ENCODE results near the gene TAF4B.

TAF4B gene

DNA sequence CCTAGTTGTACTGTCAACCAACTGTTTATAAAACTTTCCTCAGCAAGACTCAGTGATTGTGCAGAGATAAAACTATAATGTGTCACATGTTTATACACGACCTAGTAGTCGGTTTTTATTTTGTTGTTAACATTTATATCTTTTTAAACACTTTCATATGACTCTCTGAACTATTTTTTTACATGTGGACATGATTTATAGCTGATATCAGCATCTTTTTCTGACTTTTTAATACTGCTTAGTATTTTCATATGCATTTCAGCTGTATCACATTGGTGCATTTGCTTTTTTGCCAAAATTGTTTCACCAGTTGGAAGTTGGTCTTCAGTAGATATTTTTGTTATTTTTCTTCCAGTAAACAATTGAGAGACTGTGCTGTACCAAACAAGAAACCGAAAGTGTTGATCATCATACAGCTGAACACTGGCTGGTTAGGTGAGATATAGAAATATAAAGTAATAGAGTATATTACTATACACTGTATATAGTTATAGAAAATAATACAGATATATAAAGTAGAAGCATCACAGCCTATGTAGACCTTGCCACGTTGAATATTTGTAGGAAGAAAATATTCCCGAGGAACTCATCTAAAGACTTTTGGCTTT lies 167.9 kb downstream of the TAF4B start:
- DNase-seq: no peak

DNA sequence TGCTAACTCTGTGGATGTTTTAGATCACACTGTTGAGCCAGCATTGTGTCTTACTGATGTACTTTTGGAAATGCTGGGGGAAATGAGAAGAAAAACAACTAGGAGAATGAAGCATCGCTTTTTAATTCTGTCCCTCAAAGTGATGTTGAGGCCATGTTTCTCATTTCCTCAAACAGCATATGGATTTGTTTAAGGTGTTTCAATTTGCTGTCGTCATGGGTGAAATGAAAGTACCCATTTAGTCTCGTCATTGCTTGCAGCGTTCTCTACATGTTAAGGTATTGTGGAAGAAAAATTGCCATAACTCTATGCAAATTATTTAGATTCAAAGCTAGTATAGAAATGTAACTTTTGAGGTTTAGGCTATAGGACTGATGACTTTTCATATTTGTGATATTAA lies 170.8 kb downstream of the TAF4B start:
- no peak for DNase-seq

DNA sequence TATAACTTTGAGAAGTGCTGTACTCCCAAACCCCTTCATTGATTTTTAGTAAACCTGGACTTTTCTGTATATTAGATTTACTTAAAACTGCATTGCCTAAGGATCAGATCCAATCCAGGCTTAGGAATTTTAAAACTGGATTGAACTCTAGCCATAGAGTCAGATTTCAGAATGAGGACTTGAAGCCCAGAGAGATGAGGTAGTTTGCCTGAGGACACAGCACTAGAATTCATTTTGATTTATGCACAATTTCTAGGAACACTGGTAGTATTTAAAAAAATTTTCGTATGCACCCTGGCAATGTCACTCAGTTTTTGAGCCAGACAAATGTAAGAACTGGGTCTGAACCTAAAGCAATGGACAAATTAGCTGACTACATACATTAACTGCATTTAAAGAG lies 177.2 kb downstream of the TAF4B start:
- DNase-seq: no peak

DNA sequence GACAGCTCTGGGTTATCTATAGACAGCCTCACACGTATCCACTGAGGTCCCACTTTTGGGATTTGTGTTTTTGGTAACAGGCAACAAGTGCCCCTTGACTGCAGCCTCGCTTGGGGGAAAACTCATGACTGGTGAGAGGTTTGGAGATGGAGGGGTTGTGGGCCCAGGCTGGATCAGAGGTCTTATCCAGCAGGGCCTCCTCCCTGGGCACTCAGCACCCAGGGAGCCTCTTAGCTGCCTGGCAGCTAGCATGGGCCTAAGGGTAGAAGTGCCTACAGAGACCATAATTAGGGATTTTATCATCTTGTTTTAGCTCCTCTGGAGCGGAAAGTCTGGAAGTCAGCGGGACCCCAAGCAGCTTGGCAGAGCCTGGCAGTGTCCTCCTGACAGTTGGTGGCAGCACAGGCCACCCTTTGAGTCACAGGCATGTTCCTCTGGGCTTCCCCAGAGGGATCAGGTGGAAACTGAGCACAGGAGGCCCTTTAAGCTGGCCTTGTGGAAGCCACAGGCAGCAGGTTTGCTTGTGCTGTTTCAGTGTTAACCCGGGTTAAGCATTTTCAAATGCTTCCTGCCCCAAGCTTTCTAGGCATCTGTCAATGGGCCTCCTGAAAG lies 179.1 kb downstream of the TAF4B start:
- DNase-seq: no peak

DNA sequence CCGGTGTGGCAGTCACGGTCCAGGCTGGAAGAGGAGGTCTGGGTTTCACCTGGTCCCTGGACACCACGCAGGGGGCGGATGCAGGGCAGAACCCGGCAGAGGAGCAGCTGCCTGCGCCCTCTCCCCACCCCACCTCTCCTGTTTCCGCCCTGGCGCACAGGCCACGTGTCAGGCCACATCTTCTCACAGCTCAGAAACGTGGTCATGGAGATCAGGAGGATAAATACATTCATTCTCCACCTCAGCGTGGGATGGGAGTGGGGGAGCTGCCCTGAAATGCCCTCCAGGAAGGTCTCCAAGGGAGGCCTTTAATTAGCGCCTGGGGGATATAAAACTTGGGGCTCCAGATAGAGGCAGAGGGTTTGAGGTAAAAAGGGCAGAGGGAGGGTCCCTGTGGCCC lies 180.1 kb downstream of the TAF4B start:
- DNase-seq: no peak

DNA sequence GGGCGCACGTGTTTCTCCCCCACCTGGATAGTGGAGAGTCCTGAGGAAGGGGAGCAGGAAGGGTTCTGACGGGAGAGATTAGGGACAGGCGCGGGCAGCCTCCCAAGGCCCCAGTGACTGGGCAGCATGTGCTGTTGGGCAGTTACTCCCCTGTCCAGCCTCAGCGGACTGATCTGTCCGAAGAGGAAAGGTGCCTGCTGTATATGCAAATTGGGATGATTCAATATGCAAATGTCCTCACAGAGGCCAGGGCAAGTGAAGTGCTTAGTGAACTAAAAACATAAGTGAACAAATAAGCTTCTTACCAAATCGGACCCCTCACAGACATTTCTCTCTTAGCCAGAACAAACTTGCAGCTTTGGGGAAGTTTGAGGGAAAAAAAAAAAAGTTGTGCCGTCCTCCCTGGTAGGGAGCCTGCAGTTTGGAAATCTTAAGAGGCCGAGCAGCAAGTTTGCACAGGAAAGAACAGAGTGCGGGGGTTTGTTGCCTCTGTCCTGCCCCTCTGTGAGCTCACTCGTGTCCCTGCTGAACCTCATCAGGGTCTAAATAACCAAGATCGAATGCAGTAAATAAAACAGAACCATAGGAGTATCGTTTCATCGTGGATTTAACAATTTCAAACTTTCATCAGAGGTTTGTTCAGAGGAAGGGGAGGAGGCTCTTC lies 180.7 kb downstream of the TAF4B start:
- no peak for DNase-seq

DNA sequence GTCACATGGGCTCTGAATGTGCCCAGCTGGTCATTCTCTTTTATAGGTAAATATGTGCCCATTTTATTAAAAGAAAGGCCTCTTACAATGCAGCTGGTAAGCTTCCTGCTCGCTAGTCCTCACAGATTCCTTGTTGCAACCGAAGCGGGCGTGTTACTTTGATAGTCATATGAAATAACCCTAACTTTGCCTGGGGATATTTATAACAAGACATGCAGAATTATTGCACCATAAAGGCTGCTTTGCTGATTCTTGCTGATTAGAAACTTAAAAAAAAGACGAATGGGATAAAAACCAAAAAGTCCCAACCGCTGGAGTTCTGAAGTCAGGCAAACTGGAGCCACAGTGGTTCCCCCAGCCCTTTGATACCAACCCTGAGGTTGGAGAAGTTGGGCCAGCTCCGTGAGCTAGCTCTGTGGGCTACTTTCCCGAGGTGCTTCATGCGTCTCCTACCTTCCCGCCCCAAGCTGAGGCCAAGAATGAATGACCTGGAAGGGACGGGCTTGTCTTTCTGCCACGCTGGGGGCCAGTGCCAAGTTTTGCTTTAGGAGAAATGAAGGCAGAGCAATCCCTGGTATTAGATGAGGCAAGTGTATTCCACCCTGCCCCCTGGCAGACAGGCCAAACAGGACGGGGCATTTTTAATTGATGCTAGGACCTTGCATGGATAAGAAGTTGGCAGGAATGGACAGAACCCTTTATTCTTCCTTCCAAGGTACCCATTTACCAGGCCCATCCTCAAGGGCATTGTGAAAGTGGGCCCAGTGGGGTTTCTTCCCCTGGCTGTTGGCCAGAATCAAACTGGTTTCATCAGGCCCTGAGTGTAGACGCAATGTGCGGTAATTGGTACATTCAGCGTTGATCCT lies 181.7 kb downstream of the TAF4B start:
- DNase-seq: no peak

DNA sequence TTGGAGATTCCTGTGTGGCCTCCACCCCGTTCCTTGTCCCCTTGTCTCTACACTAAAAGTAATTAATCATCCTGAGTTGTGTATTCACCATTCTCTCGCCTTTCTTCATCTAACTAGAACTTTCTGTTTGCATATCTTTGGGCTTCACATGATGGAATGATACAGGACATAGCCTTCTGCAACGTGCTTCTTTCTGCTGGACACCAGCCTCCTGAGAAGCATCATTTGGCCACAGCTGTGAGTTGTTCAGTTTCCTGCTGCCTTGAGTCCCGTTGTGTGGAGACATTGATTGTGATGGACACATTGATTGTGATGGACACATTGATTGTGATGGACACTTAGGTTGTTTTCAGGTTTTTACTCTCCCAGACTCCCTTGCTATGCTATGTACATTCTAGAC lies 182.8 kb downstream of the TAF4B start:
- no peak for DNase-seq

DNA sequence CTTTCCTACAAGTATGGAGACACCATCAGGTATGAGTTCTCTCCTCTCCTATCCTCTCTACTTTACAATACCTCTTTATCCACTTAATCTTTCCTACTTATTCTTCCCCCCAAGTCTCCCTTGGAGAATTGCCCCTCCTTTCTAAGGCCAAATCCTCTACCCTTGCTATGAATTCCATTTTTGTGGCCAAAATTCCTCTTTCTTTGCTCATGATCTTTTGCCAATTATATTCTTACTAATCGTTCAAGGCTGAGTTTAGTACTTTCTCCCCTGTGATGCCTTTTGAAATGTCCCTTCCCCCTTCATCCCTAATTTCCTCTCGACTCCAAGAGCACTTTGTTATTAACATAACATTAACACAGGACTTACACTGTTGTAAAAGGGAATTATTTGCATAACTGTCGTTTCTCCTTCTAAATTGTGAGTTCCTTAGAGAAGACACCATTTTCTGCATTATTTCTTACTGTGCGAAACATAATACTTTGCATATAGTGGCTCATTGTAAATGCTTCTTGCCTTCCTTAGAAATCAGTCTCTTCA lies 188.7 kb downstream of the TAF4B start:
- DNase-seq: no peak

DNA sequence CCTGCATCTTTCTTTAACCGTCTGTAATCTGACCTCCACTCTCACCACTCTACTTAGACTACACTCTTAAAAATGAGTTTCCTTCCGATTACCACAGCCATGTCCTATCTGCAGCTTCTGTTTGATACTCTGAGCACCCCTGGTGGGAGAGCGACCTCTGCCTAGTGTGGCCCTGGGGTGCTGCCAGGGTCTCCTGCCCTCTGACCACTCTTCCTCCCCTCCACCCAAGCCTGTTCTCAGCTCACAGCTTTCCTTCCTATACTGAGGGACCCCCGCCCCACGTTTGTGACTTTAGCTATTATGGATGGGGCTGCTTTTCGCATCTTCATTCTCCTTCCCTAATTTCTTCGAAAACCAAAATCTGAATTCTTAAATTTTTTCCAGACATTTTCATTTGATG lies 189.4 kb downstream of the TAF4B start:
- DNase-seq: no peak

DNA sequence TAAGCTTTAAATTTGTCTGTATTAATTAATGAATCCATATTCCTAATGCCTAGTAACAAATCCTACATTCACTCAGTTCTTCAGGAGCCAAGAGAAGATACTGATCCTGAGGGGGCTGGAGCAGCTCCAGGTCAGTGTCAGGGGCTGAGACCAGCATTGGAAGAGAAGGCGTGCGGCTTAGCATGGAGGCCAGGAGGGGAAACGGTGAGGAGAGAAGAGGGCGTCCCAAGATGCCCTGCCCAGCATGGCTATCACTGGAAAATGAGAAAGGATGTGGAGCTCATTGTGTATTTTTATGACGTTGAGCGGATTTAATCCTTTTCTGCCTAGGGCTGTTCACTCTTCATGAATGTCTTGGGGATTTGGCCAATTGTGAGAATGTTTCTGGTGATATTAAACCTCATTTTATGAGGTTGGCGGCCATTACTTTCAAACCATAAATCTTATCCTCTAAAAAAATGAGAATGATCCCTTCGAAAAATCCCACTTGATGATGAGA lies 190.5 kb downstream of the TAF4B start:
- no peak for DNase-seq

DNA sequence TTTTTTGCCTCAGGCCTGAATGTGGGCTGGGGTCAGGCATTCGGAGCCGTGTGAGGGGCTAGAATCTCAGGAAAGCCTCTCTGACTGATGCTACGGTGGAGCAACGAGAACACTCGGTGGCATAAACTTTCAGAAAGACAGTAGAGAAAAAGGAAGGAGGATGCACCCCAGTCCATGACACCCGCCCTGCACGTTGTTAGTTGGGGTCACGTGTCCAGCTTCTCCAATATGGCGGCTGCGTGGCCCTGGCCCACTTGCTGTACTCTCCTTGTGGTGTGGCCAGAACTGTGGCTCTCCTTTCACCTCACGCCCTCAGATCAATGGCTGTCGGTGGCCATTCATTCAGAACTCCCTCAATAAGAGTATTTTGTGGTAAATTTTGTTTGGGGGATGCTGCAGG lies 190.9 kb downstream of the TAF4B start:
- no peak for DNase-seq

DNA sequence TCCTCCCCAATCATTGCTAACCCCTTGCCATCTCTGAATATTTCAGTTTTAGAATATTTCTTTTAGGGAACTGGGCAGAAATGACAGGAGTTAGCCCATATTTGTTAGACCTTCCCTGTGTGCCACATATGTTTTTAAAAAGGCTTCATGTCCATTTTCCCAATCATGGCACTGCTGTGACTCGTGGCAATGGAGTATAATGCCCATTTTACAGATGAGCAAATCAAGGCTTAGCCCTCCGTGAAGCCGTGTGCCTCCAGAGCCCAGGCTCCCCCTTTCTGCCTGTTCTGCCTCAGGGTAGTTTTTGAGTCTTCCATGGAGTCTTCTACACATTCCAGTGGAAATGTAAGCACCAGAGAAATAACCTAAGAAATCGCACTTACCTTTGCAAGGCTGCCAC lies 192.0 kb downstream of the TAF4B start:
- DNase-seq: no peak

DNA sequence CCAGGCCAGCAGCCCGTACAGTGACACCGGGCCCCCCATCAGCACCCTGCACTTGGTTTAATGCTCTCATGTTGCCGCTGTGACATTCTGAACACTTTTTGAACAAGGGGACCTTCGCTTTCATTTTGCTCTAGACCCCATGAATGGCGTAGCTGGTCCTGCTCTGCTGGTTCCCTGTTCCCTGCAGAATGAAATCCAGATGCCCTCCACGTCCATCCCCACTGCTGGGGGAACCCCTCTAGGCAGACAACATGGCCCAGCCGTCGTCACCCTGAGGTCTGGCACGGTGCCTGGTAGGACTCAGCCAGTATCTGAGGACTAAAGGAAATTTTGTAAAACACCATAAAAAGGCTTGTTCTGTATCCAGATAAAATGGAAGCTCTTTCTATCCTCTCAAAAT lies 193.5 kb downstream of the TAF4B start:
- DNase-seq: no peak

DNA sequence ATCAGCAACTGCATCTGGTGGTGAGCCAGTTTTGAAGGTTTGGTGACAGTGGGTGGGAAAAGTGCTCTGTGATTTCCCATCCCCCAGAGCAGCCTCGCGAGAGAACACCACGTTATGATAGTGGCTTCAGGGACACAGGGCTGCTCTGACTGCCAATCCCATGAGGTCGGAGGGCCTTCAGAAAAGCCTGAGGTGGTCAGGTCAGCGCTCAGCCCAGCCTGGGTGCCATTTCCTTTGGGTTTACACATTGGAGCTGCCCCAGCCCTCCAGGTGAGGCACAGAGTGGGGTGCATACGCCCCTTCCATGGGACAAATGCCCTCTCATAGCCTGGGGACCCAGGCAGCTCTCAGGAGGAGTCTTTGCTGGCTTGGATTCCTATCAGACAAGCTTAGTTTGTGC lies 195.3 kb downstream of the TAF4B start:
- DNase-seq: no peak

DNA sequence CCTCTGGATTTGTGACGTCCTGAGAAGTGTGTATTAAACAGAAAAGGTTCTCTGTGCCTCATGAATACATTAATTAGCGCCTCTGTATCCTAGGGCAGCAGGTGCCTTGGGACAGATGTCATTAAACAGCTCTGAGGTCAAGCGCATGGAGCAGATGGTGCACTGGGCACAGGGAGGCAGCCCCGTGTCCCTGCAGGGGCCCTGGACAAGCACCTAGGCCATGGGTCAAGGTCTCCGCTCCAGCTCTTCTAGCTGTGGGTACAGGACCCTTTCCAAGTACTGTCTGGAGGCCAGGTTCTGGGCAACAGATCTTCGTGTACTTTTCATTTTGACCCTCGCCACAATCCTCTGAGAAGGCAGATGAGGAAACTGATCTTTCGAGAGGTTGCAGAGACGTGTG lies 195.7 kb downstream of the TAF4B start:
- DNase-seq: no peak

DNA sequence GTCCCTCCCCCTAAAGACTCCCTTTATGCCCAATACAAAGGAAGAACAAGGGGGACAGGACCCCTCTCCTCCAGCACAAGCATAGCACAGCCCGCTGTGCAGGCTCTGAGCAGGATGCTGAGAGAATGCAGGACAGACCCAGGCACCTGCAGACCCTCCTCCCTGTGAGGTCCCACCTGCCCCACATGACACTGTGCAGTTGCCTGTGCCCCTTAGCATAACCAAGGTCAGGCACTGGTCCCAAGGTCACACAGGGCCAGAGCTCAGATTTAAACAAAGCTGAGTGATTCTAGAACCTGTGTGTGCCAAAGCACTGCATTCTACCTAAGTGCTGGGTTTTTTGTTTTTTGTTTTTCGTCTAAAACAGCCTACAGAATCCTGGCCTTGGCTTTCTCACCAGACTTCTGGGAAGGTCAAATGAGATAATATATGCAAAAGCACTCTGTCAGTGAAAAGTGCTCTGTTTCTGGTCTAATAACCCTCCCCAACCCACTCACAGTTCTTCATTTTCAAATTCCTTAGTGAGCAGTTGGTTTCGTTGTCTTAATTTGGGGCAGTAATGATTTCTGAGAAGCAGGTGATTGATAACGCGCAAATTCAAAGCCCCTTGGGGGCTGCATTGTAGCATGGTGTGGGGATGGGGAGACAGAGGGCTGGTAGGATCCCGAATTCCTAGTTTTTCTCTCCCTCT lies 196.4 kb downstream of the TAF4B start:
- no peak for DNase-seq

DNA sequence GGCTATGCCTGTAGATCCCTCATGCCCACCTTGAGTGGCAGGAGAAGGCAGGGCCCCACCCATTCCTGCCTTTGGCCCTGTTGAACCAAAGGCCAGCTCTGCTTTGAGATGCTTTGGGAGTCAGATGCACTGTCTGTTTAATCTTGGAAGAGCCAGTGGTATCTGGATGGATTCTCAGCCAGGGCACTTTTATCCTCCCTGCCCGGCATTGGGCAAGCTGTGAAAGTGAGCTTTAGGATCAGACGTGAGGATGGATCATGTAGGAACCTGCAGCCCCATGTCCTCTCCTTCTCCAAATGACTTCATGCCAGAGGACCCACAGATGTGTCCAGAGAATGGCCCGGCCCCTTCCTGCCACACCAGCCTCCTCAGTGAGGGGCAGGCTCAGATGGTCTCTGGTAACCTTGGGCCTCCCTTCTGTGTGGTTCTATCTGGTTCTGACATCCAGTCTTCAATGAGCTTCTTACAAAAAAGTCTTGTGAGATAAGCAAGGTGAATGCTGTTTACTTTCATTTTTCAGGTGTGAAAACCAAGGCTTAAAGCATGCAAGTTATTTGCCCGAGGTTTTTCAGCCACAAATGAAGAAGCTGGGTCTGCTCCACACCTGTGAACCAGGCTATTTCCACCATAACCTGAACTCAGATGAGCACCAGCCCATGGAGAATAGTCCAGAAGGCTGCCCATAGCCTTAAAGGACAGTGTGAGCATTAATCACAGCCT lies 198.3 kb downstream of the TAF4B start:
- no peak for DNase-seq

DNA sequence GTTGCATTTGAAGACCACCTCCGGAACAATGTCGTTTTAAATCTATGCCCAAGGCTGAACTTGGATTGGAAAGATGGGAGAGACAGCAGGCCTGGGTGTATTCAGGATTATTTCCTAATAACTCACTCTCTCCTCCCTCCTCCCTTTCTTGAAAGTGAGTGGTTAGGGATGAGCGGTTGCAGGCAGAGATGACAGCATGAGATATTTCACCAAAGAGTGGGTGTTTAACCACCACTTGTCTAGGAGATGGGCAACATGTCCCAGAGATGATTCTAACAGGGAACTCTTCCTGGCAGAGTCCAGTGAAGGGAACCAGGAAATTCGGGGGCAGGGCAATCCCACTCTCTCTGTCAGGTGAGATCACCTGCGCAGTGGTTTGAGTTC lies 198.9 kb downstream of the TAF4B start:
- no peak for DNase-seq

DNA sequence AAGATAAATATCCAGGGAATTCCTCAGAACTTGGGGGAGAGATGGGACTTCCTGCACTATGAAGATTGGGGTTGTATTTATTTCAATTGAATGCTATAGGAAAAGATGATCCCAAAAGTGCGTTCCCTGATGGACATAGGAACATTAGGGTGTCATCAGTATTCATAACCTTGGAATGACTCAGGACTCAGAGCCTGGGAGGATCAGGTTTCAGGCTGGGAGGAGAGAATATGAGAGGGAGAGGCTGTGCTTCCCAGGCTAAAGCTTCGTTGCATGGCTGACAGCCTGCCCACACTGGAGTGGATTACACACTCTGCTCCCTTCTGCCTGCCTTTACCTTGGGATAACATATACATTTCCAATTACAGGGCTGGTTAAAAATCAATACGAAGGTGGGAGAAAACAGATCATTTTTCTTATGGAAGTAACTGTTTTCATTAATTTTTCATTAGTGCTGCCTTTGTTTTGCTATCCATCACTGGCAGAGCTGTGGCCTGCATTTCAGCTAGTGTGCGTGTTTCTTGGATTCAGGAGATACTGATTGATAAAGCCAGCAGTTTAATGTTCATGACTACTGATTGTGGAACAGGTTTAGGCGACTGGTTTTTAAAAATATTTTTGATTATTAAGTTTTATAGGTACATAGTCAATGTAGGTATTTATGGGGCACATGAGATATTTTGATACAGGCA lies 203.4 kb downstream of the TAF4B start:
- DNase-seq: no peak

DNA sequence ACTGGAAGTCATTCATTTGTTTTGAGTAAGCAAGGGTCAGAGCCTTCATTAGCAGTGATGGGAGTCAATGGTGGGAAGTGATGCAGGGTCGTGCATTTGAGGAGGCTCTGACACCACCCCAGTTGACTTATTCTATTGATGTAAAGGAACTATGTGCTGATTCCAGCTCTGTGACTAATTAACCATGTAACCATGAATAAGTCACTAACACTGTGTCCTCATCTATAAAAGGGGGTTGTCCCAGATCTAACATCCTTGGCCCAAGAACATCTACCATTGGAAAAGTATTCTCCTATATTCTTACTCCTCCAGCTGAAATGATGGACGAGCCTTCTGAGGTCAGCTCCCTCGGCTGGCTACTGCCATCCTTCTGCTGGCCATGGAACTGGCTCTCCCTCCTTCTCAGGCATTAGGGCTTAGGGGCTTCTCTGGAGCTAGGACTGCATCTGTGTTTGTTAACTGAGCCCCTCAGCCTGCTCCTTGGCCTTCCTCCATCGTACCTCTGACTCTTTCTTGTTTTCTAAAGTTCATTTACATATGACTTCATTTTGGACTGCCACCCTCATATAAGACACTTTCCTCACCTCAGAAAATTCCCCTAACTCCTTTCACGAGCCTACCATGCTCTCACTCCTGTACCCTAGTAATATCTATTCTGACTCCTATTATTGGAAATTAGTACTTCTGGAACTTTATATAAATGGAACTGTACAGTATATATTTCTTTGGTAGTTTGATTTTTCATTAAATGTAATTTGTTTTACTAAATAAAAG lies 206.6 kb downstream of the TAF4B start:
- no peak for DNase-seq

All from activated gamma-delta T cell treated with Interleukin-2 at 50 U/mL for 16 hours (primary cell).